ENCODE measurements around the gene CFAP45. TPM values are rescaled to one million over a fixed set of nuclear protein-coding genes. Genes with fewer than 3 reads are reported as not detected.

CFAP45 gene
- total and polyA plus RNA-seq, 9 of the 15 experiments (the other 6 are each of a cell fraction or from before 2014, with no cell fraction given) = 0.65 to 2.4 (median 1.5) TPM

DNA sequence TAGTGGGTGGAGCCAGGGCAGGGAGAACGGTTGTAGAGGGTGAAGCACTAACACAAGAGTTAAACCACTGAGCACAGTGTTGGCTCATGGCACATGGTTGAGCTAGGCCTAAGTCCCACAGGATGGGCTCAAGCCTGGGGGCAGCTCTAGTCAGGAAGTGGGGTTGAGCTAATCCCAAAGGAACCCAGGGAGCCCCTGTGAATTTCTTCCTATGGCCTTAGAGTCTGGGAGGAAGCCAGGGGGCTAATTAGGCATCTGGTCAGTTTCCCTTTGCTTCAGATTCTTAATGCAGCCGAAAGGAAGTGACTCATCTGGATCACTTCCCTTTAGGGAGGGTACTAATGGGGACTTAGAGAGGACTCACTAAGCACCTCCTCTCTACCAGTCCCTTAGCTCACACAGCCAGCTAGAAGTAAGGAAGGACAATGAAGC, 10.1 kb downstream of the CFAP45 start (continued):
- TF ChIP-seq ZBTB11 (CRISPR knock-in tag; IDR thresholded peaks at IDR 0.05) (no peak), HNRNPH1 (optimal IDR thresholded peaks at IDR 0.05; ENCODE audit: low read depth, low read length) (no peak), ZNF263 (CRISPR knock-in tag; IDR thresholded peaks at IDR 0.05; ENCODE audit: borderline replicate concordance) (peak; percentile 61), MTF1 (CRISPR knock-in tag; IDR thresholded peaks at IDR 0.05; ENCODE audit: borderline replicate concordance) (no peak), ETV1 (tag; conservative IDR thresholded peaks at IDR 0.05; ENCODE audit: low read depth) (peak; percentile 55; the same call in 1 of the 2 replicates), SREBF2 (CRISPR knock-in tag; IDR thresholded peaks at IDR 0.05) (no peak)

DNA sequence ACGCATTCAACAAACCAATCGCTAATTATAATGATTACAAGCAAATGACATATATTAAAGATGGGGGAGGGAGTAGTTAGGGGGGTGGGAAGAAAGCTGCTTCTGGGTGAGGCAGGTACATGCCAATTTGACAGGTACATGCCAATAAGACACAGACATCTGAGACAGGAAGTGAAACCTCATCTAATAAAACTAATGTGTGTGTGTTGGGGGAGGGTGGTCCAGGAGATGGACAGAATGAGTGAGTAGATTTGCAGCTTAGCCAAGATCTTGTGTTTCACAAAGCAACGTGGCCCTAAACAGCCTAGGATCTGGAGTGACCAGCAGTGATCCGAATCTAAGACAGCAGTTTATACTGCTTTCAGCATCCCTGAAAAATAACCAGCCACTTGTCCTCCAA, 10.8 kb downstream of the CFAP45 start:
- BruUV-seq (replicated peaks) = no TSS peak
- no peaks in the 10 kb centered on the region for H3K9me3 ChIP-seq (replicated peaks; ENCODE audit: control insufficient read depth, insufficient read depth, low read depth, low read length)
- POLR2A ChIA-PET = interaction anchor here (1.0 to 1.5 kb wide), 8 partner anchors 9 to 165 kb away, joined by 3 to 6 read pairs (median 4); partner anchors contain the start of gene CFAP45
- no peak for DNase-seq (ENCODE audit: extremely low read depth in 1 of 4, low spot score in 3 of 4)
- H3K4me1 ChIP-seq (replicated peaks in 1 of 2; ENCODE audit: control insufficient read depth in 2 of 2, insufficient read depth in 2 of 2, low read length in 2 of 2) = peaks cover 4 to 13% of the 10 kb centered on the region in 2 experiments; a peak in 3 of 5 replicates
- intact Hi-C loops (cut with micrococcal nuclease) = no loop called here
- no peak overlapping the region for H3K9ac ChIP-seq (ENCODE audit: insufficient read depth in 1 of 2, low read depth in 2 of 2, low read length in 2 of 2)
- no peak for FAIRE-seq
- H3K27ac ChIP-seq (ENCODE audit: extremely low read depth, low read depth, low read length) = no peak overlapping the region; the same call in 2 of the 3 replicates
- no peaks in the 10 kb centered on the region for H3K36me3 ChIP-seq (ENCODE audit: control insufficient read depth, insufficient read depth, low read length)
- WGBS (ENCODE audit: insufficient coverage, low coverage, missing lambda C conversion rate) = 63% methylated on average over 4 of the region's 4 CpGs
- in situ Hi-C loops (cut with MboI) = no loop called here
- no peak overlapping the region for H3K4me3 ChIP-seq
- no peaks in the 10 kb centered on the region for H4K20me1 ChIP-seq (replicated peaks; ENCODE audit: control insufficient read depth, insufficient read depth, low read length)
- H3K27me3 ChIP-seq (ENCODE audit: control insufficient read depth in 2 of 2, insufficient read depth in 2 of 2, low read length in 2 of 2) = 0 out of 5 replicates have a peak, but pooled peaks cover 0 to 4% of the 10 kb centered on the region in 2 experiments
- no peaks in the 10 kb centered on the region for H3K9me1 ChIP-seq (ENCODE audit: control insufficient read depth, insufficient read depth, low read length)
- no peak overlapping the region for H3K4me2 ChIP-seq (ENCODE audit: insufficient read depth, low read length)
- no peak for ATAC-seq
- CTCF ChIA-PET (ENCODE audit: low intra/inter-chr PET ratio) = interaction anchor here (2.1 kb wide), 1 partner anchor 54 kb away, joined by 14 read pairs; no protein-coding TSS in a partner anchor
- H3K79me2 ChIP-seq (ENCODE audit: control insufficient read depth, insufficient read depth, low read length) = no peaks in the 10 kb centered on the region
- peak overlapping the region; percentile 80; the same call in 1 of the 2 replicates for H2AFZ ChIP-seq (ENCODE audit: low read depth, low read length)
- TF ChIP-seq SUPT5H (IDR thresholded peaks at IDR 0.05) = no peak
- TF ChIP-seq, protein P1, sequence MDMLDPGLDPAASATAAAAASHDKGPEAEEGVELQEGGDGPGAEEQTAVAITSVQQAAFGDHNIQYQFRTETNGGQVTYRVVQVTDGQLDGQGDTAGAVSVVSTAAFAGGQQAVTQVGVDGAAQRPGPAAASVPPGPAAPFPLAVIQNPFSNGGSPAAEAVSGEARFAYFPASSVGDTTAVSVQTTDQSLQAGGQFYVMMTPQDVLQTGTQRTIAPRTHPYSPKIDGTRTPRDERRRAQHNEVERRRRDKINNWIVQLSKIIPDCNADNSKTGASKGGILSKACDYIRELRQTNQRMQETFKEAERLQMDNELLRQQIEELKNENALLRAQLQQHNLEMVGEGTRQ (CRISPR knock-in tag; IDR thresholded peaks at IDR 0.05) = no peak
- TF ChIP-seq ETV1 (tag; conservative IDR thresholded peaks at IDR 0.05; ENCODE audit: low read depth) = no peak
- TF ChIP-seq HNRNPUL1 (IDR thresholded peaks at IDR 0.05; ENCODE audit: low read length) = no peak
- no peak for TF ChIP-seq MXD1 (CRISPR knock-in tag; IDR thresholded peaks at IDR 0.05; ENCODE audit: borderline replicate concordance, poor library complexity, severe bottlenecking)
- TF ChIP-seq KAT8 (IDR thresholded peaks at IDR 0.05; ENCODE audit: low read depth) = no peak
- no peak for TF ChIP-seq ATF4 (CRISPR knock-in tag; IDR thresholded peaks at IDR 0.05)
- TF ChIP-seq MAX (CRISPR knock-in tag; IDR thresholded peaks at IDR 0.05) = no peak
- no peak for TF ChIP-seq TCF7L2 (IDR thresholded peaks at IDR 0.05; ENCODE audit: low read depth, low read length)

Data from K562 (cell line).